B cell (primary cell): ENCODE data around the gene TBC1D25.

Experiments
- CTCF ChIP-seq: fragments of 200-600 bp; IDR thresholded peaks from one replicate; pipeline ENCODE4 v1.8.0; 2022; ENCODE audit warnings: antibody characterized with exemption, mild to moderate bottlenecking
- EZH2 ChIP-seq: IDR thresholded peaks from 2 replicates; pipeline ENCODE4 v1.6.1; 2012; ENCODE audit warnings: borderline replicate concordance, low read depth, mild to moderate bottlenecking, moderate library complexity, low read length; ENCODE audit not compliant: insufficient read depth, poor library complexity, severe bottlenecking

DNA sequence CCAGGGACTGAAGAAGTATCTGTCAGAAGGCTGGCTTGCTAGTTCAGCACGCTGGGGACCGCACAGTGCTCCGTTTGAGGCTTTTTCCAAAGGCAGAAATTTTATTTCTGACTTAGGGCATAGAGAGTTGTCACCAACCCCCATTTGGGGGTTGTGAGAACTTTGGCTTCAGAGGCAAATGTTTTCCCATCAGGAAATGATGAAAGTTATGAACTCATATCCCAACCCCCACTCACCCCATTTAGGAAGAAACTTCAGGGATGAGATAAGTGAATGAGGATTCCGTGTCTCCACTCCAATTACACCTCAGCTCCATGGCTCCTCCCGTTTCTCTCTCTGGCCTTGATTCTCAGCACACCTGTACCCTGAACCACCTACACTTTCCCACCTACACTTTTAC lies 53.5 kb downstream of the TBC1D25 start:
- TF ChIP-seq EZH2 (no peak), CTCF (no peak)
